ENCODE results near the gene SPATA16. TPM values are rescaled to one million over a fixed set of nuclear protein-coding genes. Genes with fewer than 3 reads are reported as not detected.

SPATA16 gene
- total and polyA plus RNA-seq, 2 of the 13 experiments (the other 11 are each of a cell fraction or from before 2014, with no cell fraction given): not detected

DNA sequence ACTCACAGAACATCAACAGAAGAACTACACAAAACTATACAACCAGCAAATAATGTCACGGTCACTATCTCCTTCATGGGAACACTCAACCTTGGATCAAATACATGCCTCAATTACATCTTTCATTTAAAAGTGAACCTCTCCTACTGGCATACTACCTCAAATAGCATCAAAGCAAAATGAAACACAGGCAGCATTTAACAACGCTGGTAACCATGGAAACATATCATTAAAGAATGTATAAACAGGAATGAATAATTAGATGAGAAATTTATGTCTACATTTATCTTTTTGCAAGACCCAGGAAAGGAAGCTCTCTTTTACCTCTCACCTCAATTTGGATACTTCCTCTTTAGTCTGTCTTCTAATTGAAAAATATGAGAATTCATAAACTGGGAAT, 172.4 kb downstream of the SPATA16 start:
- no TSS peak for BruUV-seq (replicated peaks)
- no peak for ATAC-seq
- POLR2A ChIA-PET: no interaction called here
- in situ Hi-C loops (cut with HindIII; ENCODE audit: extremely low pct_ligation_motif_present, low pct_unique_long_range_greater_than_20kb) (no loop called here), intact Hi-C loops (cut with micrococcal nuclease; ENCODE audit: unreplicated experiment) (no loop called here)
- Histone ChIP-seq H3K36me3 (replicated peaks in 1 of 2; ENCODE audit: control insufficient read depth in 1 of 2, insufficient read depth in 2 of 2, low read length in 2 of 2) (no peaks in the 10 kb centered on the region), H3K79me2 (ENCODE audit: insufficient read depth, low read length) (no peaks in the 10 kb centered on the region), H3K4me2 (ENCODE audit: low read depth, low read length) (no peak overlapping the region), H3K27me3 (ENCODE audit: control insufficient read depth in 1 of 2, insufficient read depth in 2 of 2, low read length in 2 of 2) (no peaks in the 10 kb centered on the region; a peak in 1 of 5 replicates), H2AFZ (ENCODE audit: low read length) (no peak overlapping the region), H3K4me1 (ENCODE audit: insufficient read depth, low read length) (no peaks in the 10 kb centered on the region), H3K27ac (ENCODE audit: extremely low read length, insufficient read depth, low read length) (no peak overlapping the region), H3K4me3 (replicated peaks in 1 of 3; ENCODE audit: insufficient read depth in 1 of 3, low read depth in 2 of 3, low read length in 3 of 3) (no peak overlapping the region), H3K9ac (ENCODE audit: insufficient read depth, low read depth, low read length) (no peak overlapping the region), H4K20me1 (ENCODE audit: insufficient read depth, low read length) (no peaks in the 10 kb centered on the region), H3K9me3 (ENCODE audit: low read length) (no peaks in the 10 kb centered on the region)
- TF ChIP-seq TCF7 (IDR thresholded peaks at IDR 0.05; ENCODE audit: low read depth): no peak
- no peak for TF ChIP-seq ZNF407 (CRISPR knock-in tag; IDR thresholded peaks at IDR 0.05; ENCODE audit: not compliant biosample characterization)
- no peak for TF ChIP-seq NBN (conservative IDR thresholded peaks at IDR 0.05)
- TF ChIP-seq IKZF4 (CRISPR knock-in tag; IDR thresholded peaks at IDR 0.05; ENCODE audit: borderline replicate concordance, low read depth, not compliant biosample characterization): no peak
- TF ChIP-seq U2AF2 (IDR thresholded peaks at IDR 0.05; ENCODE audit: low read depth, low read length): no peak
- TF ChIP-seq NR2F1 (CRISPR knock-in tag; IDR thresholded peaks at IDR 0.05): no peak
- no peak for TF ChIP-seq FOXA3 (CRISPR knock-in tag; IDR thresholded peaks at IDR 0.05)
- no peak for TF ChIP-seq U2AF1 (optimal IDR thresholded peaks at IDR 0.05; ENCODE audit: low read depth, low read length)
- TF ChIP-seq, protein P1, sequence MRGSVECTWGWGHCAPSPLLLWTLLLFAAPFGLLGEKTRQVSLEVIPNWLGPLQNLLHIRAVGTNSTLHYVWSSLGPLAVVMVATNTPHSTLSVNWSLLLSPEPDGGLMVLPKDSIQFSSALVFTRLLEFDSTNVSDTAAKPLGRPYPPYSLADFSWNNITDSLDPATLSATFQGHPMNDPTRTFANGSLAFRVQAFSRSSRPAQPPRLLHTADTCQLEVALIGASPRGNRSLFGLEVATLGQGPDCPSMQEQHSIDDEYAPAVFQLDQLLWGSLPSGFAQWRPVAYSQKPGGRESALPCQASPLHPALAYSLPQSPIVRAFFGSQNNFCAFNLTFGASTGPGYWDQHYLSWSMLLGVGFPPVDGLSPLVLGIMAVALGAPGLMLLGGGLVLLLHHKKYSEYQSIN (CRISPR knock-in tag; IDR thresholded peaks at IDR 0.05; ENCODE audit: borderline replicate concordance): no peak
- no peak for TF ChIP-seq ZNF260 (CRISPR knock-in tag; IDR thresholded peaks at IDR 0.05; ENCODE audit: borderline replicate concordance, low read depth)
- TF ChIP-seq, protein P2, sequence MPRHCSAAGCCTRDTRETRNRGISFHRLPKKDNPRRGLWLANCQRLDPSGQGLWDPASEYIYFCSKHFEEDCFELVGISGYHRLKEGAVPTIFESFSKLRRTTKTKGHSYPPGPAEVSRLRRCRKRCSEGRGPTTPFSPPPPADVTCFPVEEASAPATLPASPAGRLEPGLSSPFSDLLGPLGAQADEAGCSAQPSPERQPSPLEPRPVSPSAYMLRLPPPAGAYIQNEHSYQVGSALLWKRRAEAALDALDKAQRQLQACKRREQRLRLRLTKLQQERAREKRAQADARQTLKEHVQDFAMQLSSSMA (CRISPR knock-in tag; IDR thresholded peaks at IDR 0.05): no peak
- TF ChIP-seq ZBTB34 (CRISPR knock-in tag; IDR thresholded peaks at IDR 0.05): no peak
- TF ChIP-seq MXD1 (CRISPR knock-in tag; IDR thresholded peaks at IDR 0.05): no peak
- CTCF ChIA-PET (ENCODE audit: low intra/inter-chr PET ratio, low total read pairs): no interaction called here
- no peak for DNase-seq (ENCODE audit: low spot score)
- no peak for FAIRE-seq
- 19% methylated on average over 2 of the region's 2 CpGs for WGBS (ENCODE audit: low lambda C conversion rate)
